Amniotic stem cell (primary cell): ENCODE data around the gene TIMP3.

Source experiments
- DNase-seq: peaks from one replicate; lab custom pipeline; 2025; lab: John Stamatoyannopoulos, UW

The TIMP3 gene

GRCh38 chr22:32829451-32829851 is 27.9 kb downstream of the TIMP3 start:
- DNase-seq, result no peak

- DNase-seq, result no peak
Measured at GRCh38 chr22:32830473-32830872, 29.0 kb downstream of the TIMP3 start.

- DNase-seq, result no peak
Measured at GRCh38 chr22:32830957-32831356, 29.5 kb downstream of the TIMP3 start.

GRCh38 chr22:32831584-32831983 is 30.1 kb downstream of the TIMP3 start:
- DNase-seq, result no peak

GRCh38 chr22:32832174-32832573 is 30.7 kb downstream of the TIMP3 start:
- DNase-seq, result no peak

- DNase-seq, result no peak
Measured at GRCh38 chr22:32836280-32837123, 35.0 kb downstream of the TIMP3 start.

GRCh38 chr22:32837142-32837541 is 35.6 kb downstream of the TIMP3 start:
- no peak for DNase-seq

- no peak for DNase-seq
Measured at GRCh38 chr22:32837803-32838202, 36.3 kb downstream of the TIMP3 start.

- no peak for DNase-seq
Measured at GRCh38 chr22:32839831-32840584, 38.5 kb downstream of the TIMP3 start.

- no peak for DNase-seq
Measured at GRCh38 chr22:32841175-32841574, 39.7 kb downstream of the TIMP3 start.

GRCh38 chr22:32842486-32842885 is 41.0 kb downstream of the TIMP3 start:
- no peak for DNase-seq

- DNase-seq, result no peak
Measured at GRCh38 chr22:32843300-32843699, 41.8 kb downstream of the TIMP3 start.

GRCh38 chr22:32844251-32844650 is 42.7 kb downstream of the TIMP3 start:
- DNase-seq, result no peak

GRCh38 chr22:32846780-32847491 is 45.4 kb downstream of the TIMP3 start:
- DNase-seq, result no peak

GRCh38 chr22:32848226-32848625 is 46.7 kb downstream of the TIMP3 start:
- DNase-seq, result no peak

- no peak for DNase-seq
Measured at GRCh38 chr22:32849501-32849900, 48.0 kb downstream of the TIMP3 start.

- no peak for DNase-seq
Measured at GRCh38 chr22:32850157-32850556, 48.7 kb downstream of the TIMP3 start.

GRCh38 chr22:32850591-32851517 is 49.3 kb downstream of the TIMP3 start:
- DNase-seq, result no peak

- DNase-seq, result no peak
Measured at GRCh38 chr22:32852395-32853251, 51.1 kb downstream of the TIMP3 start.

GRCh38 chr22:32853662-32854061 is 52.2 kb downstream of the TIMP3 start:
- no peak for DNase-seq
